ENCODE data around the gene BHLHE41. TPM values are rescaled to one million over a fixed set of nuclear protein-coding genes. Genes with fewer than 3 reads are reported as not detected.

The BHLHE41 gene
- total RNA-seq, 1 experiment from 2014 or later, result 7.6 TPM

DNA sequence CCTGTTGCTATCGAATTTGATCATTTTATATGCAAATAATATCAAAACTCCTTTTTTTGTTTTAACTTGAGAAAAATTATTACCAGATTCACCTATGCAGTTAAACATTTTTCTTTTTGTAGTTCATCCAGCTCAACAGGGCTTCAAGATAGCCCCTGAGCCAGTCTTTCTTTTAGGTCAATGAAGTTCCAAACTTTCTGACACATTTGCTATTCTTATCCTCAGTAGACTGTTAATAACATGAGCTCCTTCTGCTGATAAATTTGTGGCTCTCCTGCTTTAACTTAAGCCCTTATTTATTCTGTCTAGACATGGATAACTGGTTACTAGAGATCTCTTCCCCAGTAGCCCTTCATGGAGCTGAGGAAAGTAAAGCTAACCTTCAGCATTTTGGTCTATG, 37.3 kb upstream of the BHLHE41 start (continued):
- TF ChIP-seq, protein P1, sequence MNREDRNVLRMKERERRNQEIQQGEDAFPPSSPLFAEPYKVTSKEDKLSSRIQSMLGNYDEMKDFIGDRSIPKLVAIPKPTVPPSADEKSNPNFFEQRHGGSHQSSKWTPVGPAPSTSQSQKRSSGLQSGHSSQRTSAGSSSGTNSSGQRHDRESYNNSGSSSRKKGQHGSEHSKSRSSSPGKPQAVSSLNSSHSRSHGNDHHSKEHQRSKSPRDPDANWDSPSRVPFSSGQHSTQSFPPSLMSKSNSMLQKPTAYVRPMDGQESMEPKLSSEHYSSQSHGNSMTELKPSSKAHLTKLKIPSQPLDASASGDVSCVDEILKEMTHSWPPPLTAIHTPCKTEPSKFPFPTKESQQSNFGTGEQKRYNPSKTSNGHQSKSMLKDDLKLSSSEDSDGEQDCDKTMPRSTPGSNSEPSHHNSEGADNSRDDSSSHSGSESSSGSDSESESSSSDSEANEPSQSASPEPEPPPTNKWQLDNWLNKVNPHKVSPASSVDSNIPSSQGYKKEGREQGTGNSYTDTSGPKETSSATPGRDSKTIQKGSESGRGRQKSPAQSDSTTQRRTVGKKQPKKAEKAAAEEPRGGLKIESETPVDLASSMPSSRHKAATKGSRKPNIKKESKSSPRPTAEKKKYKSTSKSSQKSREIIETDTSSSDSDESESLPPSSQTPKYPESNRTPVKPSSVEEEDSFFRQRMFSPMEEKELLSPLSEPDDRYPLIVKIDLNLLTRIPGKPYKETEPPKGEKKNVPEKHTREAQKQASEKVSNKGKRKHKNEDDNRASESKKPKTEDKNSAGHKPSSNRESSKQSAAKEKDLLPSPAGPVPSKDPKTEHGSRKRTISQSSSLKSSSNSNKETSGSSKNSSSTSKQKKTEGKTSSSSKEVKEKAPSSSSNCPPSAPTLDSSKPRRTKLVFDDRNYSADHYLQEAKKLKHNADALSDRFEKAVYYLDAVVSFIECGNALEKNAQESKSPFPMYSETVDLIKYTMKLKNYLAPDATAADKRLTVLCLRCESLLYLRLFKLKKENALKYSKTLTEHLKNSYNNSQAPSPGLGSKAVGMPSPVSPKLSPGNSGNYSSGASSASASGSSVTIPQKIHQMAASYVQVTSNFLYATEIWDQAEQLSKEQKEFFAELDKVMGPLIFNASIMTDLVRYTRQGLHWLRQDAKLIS (CRISPR knock-in tag; IDR thresholded peaks at IDR 0.05; ENCODE audit: borderline replicate concordance), result no peak
- TF ChIP-seq EMX1 (CRISPR knock-in tag; IDR thresholded peaks at IDR 0.05), result no peak
- TF ChIP-seq, protein P2, sequence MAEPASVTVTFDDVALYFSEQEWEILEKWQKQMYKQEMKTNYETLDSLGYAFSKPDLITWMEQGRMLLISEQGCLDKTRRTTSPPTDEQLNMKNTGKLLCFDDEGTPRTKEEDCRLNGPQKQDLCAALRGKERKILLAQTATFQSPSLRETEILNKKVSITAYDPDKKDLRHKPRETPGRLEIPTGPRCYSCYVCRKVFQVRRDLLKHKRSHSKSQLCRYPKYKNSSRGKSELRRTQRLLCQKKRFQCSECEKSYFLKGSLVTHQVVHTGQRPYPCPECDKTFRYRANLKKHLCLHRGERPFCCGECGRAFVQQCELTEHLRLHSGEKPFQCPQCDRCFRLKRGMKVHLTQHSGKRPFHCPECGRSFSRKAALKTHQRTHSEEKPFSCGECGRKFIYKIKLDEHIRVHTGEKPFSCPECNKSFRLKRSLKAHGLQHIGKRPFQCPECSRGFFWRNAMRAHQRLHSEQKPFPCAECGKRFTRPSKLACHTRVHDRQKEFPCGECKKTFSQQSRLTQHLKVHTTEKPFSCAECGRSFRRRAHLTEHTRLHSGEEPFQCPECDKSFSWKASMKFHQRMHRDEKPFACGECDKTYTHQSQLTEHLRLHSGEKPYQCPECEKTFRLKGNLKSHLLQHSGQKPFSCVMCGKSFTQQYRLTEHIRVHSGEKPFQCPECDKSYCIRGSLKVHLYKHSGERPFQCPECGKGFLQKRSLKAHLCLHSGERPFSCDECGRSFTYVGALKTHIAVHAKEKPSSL (CRISPR knock-in tag; conservative IDR thresholded peaks at IDR 0.05), result no peak
- no peak for TF ChIP-seq ATF1 (CRISPR knock-in tag; IDR thresholded peaks at IDR 0.05)

DNA sequence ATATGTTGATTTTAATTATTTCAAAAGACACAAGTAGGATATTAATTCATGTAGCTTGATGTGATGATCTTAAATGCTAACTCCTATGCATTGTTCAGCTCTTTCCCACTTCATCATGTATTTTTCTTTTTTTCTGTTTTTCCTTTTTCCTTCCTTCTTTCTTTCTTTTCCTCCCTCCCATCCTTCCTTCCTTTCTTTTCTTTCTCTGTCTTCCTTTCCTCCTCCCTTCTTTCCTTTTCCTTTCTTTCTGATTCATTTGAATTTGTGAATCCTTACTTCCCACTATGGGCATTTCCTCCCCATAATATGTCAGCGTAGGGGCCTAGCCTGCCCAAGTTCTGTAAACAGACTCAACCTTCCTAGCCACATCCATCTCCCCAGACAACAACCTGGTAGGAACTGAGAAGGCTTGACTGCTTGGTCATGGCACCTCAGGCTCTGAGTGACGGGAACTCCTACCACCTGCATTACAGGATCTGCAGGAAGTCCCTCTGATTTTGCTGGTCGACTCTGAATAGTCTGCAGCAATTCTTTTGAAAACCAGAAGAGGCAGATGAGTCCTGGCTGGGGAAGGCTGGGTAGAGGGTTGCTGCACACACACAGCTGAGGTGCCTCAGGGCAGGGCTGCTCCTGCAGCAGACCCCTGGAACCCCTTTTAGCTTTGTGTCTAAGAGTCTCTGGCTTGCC, 33.4 kb upstream of the BHLHE41 start:
- Mint-ChIP-seq H3K27me3 (ENCODE audit: low read depth) (no peaks in the 10 kb centered on the region; the same call in 1 of the 2 replicates), H3K36me3 (no peaks in the 10 kb centered on the region), H3K4me3 (no peak overlapping the region), H3K4me1 (peaks cover 26% of the 10 kb centered on the region), H3K27ac (no peak overlapping the region), H3K9me3 (no peaks in the 10 kb centered on the region)
- ChIA-PET POLR2A (no interaction called here), CTCF (no interaction called here)
- ATAC-seq, result peak; percentile 93
- no peak for DNase-seq (ENCODE audit: low spot score)
- TF ChIP-seq, protein P3, sequence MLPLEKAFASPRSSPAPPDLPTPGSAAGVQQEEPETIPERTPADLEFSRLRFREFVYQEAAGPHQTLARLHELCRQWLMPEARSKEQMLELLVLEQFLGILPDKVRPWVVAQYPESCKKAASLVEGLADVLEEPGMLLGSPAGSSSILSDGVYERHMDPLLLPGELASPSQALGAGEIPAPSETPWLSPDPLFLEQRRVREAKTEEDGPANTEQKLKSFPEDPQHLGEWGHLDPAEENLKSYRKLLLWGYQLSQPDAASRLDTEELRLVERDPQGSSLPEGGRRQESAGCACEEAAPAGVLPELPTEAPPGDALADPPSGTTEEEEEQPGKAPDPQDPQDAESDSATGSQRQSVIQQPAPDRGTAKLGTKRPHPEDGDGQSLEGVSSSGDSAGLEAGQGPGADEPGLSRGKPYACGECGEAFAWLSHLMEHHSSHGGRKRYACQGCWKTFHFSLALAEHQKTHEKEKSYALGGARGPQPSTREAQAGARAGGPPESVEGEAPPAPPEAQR (CRISPR knock-in tag; IDR thresholded peaks at IDR 0.05), result no peak
- no peak for TF ChIP-seq SMAD3 (CRISPR knock-in tag; IDR thresholded peaks at IDR 0.05; ENCODE audit: borderline replicate concordance)
- TF ChIP-seq NFYB (CRISPR knock-in tag; conservative IDR thresholded peaks at IDR 0.05; ENCODE audit: low read depth), result peak; percentile 19; the same call in 1 of the 2 replicates
- TF ChIP-seq, protein P4, sequence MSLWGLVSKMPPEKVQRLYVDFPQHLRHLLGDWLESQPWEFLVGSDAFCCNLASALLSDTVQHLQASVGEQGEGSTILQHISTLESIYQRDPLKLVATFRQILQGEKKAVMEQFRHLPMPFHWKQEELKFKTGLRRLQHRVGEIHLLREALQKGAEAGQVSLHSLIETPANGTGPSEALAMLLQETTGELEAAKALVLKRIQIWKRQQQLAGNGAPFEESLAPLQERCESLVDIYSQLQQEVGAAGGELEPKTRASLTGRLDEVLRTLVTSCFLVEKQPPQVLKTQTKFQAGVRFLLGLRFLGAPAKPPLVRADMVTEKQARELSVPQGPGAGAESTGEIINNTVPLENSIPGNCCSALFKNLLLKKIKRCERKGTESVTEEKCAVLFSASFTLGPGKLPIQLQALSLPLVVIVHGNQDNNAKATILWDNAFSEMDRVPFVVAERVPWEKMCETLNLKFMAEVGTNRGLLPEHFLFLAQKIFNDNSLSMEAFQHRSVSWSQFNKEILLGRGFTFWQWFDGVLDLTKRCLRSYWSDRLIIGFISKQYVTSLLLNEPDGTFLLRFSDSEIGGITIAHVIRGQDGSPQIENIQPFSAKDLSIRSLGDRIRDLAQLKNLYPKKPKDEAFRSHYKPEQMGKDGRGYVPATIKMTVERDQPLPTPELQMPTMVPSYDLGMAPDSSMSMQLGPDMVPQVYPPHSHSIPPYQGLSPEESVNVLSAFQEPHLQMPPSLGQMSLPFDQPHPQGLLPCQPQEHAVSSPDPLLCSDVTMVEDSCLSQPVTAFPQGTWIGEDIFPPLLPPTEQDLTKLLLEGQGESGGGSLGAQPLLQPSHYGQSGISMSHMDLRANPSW (CRISPR knock-in tag; conservative IDR thresholded peaks at IDR 0.05; ENCODE audit: low read depth), result no peak
- TF ChIP-seq, protein P5, sequence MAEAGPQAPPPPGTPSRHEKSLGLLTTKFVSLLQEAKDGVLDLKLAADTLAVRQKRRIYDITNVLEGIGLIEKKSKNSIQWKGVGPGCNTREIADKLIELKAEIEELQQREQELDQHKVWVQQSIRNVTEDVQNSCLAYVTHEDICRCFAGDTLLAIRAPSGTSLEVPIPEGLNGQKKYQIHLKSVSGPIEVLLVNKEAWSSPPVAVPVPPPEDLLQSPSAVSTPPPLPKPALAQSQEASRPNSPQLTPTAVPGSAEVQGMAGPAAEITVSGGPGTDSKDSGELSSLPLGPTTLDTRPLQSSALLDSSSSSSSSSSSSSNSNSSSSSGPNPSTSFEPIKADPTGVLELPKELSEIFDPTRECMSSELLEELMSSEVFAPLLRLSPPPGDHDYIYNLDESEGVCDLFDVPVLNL (CRISPR knock-in tag; IDR thresholded peaks at IDR 0.05; ENCODE audit: borderline replicate concordance, low read depth), result no peak
- TF ChIP-seq, protein P6, sequence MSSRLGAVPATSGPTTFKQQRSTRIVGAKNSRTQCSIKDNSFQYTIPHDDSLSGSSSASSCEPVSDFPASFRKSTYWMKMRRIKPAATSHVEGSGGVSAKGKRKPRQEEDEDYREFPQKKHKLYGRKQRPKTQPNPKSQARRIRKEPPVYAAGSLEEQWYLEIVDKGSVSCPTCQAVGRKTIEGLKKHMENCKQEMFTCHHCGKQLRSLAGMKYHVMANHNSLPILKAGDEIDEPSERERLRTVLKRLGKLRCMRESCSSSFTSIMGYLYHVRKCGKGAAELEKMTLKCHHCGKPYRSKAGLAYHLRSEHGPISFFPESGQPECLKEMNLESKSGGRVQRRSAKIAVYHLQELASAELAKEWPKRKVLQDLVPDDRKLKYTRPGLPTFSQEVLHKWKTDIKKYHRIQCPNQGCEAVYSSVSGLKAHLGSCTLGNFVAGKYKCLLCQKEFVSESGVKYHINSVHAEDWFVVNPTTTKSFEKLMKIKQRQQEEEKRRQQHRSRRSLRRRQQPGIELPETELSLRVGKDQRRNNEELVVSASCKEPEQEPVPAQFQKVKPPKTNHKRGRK (CRISPR knock-in tag; IDR thresholded peaks at IDR 0.05; ENCODE audit: borderline replicate concordance), result peak; percentile 91; the same call in 1 of the 2 replicates

All from WTC11 (cell line).